Colonic mucosa (tissue), 4 donors: ENCODE data around the gene LRRIQ4. TPM values are rescaled to one million over a fixed set of nuclear protein-coding genes. Genes with fewer than 3 reads are reported as not detected.
A peak's percentile ranks its signal among the peaks of the same experiment; 100 is the strongest.

ENCODE experiments used
- DNase-seq: peaks from one replicate; pipeline ENCODE4 v3.0.0-alpha.2; 2020
- H3K27ac ChIP-seq: fragments of 200-600 bp; one replicate; pipeline ENCODE4 v1.8.0; 2021
- H3K27me3 ChIP-seq: fragments of 200-600 bp; one replicate; pipeline ENCODE4 v1.8.0; 2021
- H3K36me3 ChIP-seq: fragments of 200-600 bp; one replicate; pipeline ENCODE4 v1.8.0; 2021
- H3K4me1 ChIP-seq: fragments of 200-600 bp; one replicate; pipeline ENCODE4 v1.8.0; 2021; ENCODE audit warnings: mild to moderate bottlenecking
- H3K4me3 ChIP-seq: fragments of 200-600 bp; one replicate; pipeline ENCODE4 v1.8.0; 2021
- H3K9ac ChIP-seq, 2 donors: one replicate each; pipeline ENCODE4 v1.7.0; 2013; ENCODE audit warnings: control low read depth in 2 of 2, low read depth in 2 of 2, low read length in 2 of 2
- H3K9me3 ChIP-seq: fragments of 200-600 bp; one replicate; pipeline ENCODE4 v1.8.0; 2021
- CTCF ChIP-seq: fragments of 200-600 bp; IDR thresholded peaks from one replicate; pipeline ENCODE4 v1.8.0; 2022; ENCODE audit warnings: antibody characterized with exemption, mild to moderate bottlenecking
- intact Hi-C: fragments of 100-400 bp; cut with DNase I; formaldehyde crosslinking; loops from one replicate; pipeline ENCODE4 v1.14.1; 2022
- total RNA-seq, 2 donors: library from RNA; stranded (reverse); fragmentation: NEBNext Ultra II Directional in 1 of 2; extraction: Animal tissue kit (Norgen Biotek cat#: 25700) in 1 of 2; gene quantifications; one replicate each; pipeline ENCODE4 v1.2.1, GENCODE V29; 2021
- donor health status: healthy.
- donor health status: DM: no; HTN: no; CAD: no.
- donor health status: DM: no; HTN: no; CAD: no.

LRRIQ4 gene
- total RNA-seq, 2 donors from 2014 or later = not detected

- Histone ChIP-seq H3K36me3 (no peaks in the 10 kb centered on the region), H3K4me3 (no peak overlapping the region), H3K27me3 (no peaks in the 10 kb centered on the region), H3K4me1 (no peaks in the 10 kb centered on the region), H3K27ac (no peak overlapping the region), H3K9me3 (no peaks in the 10 kb centered on the region), H3K9ac (no peak overlapping the region)
- intact Hi-C loops = no loop called here
- no peak for TF ChIP-seq CTCF
- no peak for DNase-seq
Measured at GRCh38 chr3:169857811-169858210, 45.1 kb downstream of the LRRIQ4 start.

GRCh38 chr3:169861871-169862270 lies 49.2 kb downstream of the LRRIQ4 start:
- intact Hi-C loops = loop anchor here (5.0 kb wide), 2 partner anchors 100 to 175 kb away; partner anchors contain the start of gene GPR160
- H3K9me3 ChIP-seq = no peaks in the 10 kb centered on the region
- H3K27me3 ChIP-seq = no peaks in the 10 kb centered on the region
- no peaks in the 10 kb centered on the region for H3K36me3 ChIP-seq
- H3K9ac ChIP-seq = no peak overlapping the region
- no peak overlapping the region for H3K27ac ChIP-seq
- H3K4me3 ChIP-seq = no peak overlapping the region
- peaks cover 4% of the 10 kb centered on the region for H3K4me1 ChIP-seq
- DNase-seq = no peak
- TF ChIP-seq CTCF = no peak

- H3K4me3 ChIP-seq = no peak overlapping the region
- no peak overlapping the region for H3K27ac ChIP-seq
- peaks cover 4% of the 10 kb centered on the region for H3K4me1 ChIP-seq
- no peaks in the 10 kb centered on the region for H3K9me3 ChIP-seq
- DNase-seq = peak; percentile 87
- peak overlapping the region in 1 of 2 donors; percentile 14 for H3K9ac ChIP-seq
- intact Hi-C loops = loop anchor here (5.0 kb wide), 2 partner anchors 99 to 174 kb away; partner anchors contain the start of gene GPR160
- no peaks in the 10 kb centered on the region for H3K36me3 ChIP-seq
- TF ChIP-seq CTCF = peak; percentile 87
- H3K27me3 ChIP-seq = no peaks in the 10 kb centered on the region
Measured at GRCh38 chr3:169863458-169863899, 50.8 kb downstream of the LRRIQ4 start.

- intact Hi-C loops = loop anchor here (5.0 kb wide), 2 partner anchors 98 to 173 kb away; partner anchors contain the start of gene GPR160
- Histone ChIP-seq H3K9me3 (no peaks in the 10 kb centered on the region), H3K4me1 (peaks cover 4% of the 10 kb centered on the region), H3K4me3 (no peak overlapping the region), H3K9ac (no peak overlapping the region), H3K27ac (no peak overlapping the region), H3K27me3 (no peaks in the 10 kb centered on the region), H3K36me3 (no peaks in the 10 kb centered on the region)
- TF ChIP-seq CTCF = no peak
- no peak for DNase-seq
Measured at GRCh38 chr3:169864270-169864669, 51.6 kb downstream of the LRRIQ4 start.

GRCh38 chr3:169865176-169865767 lies 52.6 kb downstream of the LRRIQ4 start:
- peak; percentile 32 for DNase-seq
- Histone ChIP-seq H3K27me3 (no peaks in the 10 kb centered on the region), H3K9ac (peak overlapping the region in 1 of 2 donors; percentile 41), H3K4me3 (no peak overlapping the region), H3K36me3 (no peaks in the 10 kb centered on the region), H3K4me1 (peaks cover 4% of the 10 kb centered on the region), H3K9me3 (no peaks in the 10 kb centered on the region), H3K27ac (peak overlapping the region; percentile 85)
- no peak for TF ChIP-seq CTCF
- intact Hi-C loops = no loop called here
